Measurements from ENCODE around the gene PROKR2. TPM values are rescaled to one million over a fixed set of nuclear protein-coding genes. Genes with fewer than 3 reads are reported as not detected.

The PROKR2 gene
- total RNA-seq, 2 experiments from 2014 or later = not detected

- POLR2A ChIA-PET = no interaction called here
Observed at GRCh38 chr20:5270603-5271002, 46.2 kb downstream of the PROKR2 start.

GRCh38 chr20:5268449-5268848 lies 48.3 kb downstream of the PROKR2 start:
- intact Hi-C loops (cut with DNase I, micrococcal nuclease) = no loop called here
- Mint-ChIP-seq H3K4me1 (ENCODE audit: low read depth) (no peaks in the 10 kb centered on the region), H3K36me3 (ENCODE audit: low read depth) (no peaks in the 10 kb centered on the region), H3K27ac (no peak overlapping the region), H3K27me3 (peaks cover 57% of the 10 kb centered on the region), H3K9me3 (no peaks in the 10 kb centered on the region), H3K4me3 (no peak overlapping the region)
- Histone ChIP-seq H3K4me3 (ENCODE audit: low read length) (no peak overlapping the region), H3K36me3 (ENCODE audit: insufficient read depth, low read length) (no peaks in the 10 kb centered on the region), H3K27me3 (ENCODE audit: control insufficient read depth in 1 of 2, insufficient read depth in 2 of 2, low read length in 2 of 2) (no peaks in the 10 kb centered on the region), H3K9me3 (ENCODE audit: control insufficient read depth in 1 of 2, insufficient read depth in 1 of 2, low read length in 2 of 2) (no peaks in the 10 kb centered on the region), H3K4me1 (ENCODE audit: insufficient read depth, low read length) (peaks cover 3% of the 10 kb centered on the region), H3K27ac (ENCODE audit: low read depth in 1 of 2, low read length in 2 of 2) (no peak overlapping the region)
- ATAC-seq (ENCODE audit: poor library complexity) (no peak), DNase-seq (no peak)
- ChIA-PET CTCF (no interaction called here), POLR2A (no interaction called here)
- no peak for TF ChIP-seq CTCF (IDR thresholded peaks at IDR 0.05)

More at GRCh38 chr20:5270603-5271002, 46.2 kb downstream of the PROKR2 start:
- CTCF ChIA-PET = no interaction called here
- intact Hi-C loops (cut with DNase I, micrococcal nuclease) = no loop called here
- Histone ChIP-seq H3K4me1 (ENCODE audit: insufficient read depth, low read length) (peaks cover 3% of the 10 kb centered on the region), H3K4me3 (ENCODE audit: low read length) (no peak overlapping the region), H3K27me3 (ENCODE audit: control insufficient read depth in 1 of 2, insufficient read depth in 2 of 2, low read length in 2 of 2) (peaks cover 0 to 4% of the 10 kb centered on the region in 2 experiments), H3K9me3 (ENCODE audit: control insufficient read depth in 1 of 2, insufficient read depth in 1 of 2, low read length in 2 of 2) (no peaks in the 10 kb centered on the region), H3K27ac (ENCODE audit: low read depth in 1 of 2, low read length in 2 of 2) (no peak overlapping the region), H3K36me3 (ENCODE audit: insufficient read depth, low read length) (no peaks in the 10 kb centered on the region)
- ATAC-seq (ENCODE audit: poor library complexity) = no peak
- Mint-ChIP-seq H3K27ac (no peak overlapping the region), H3K27me3 (peaks cover 60% of the 10 kb centered on the region), H3K4me3 (no peak overlapping the region), H3K4me1 (ENCODE audit: low read depth) (no peaks in the 10 kb centered on the region), H3K9me3 (no peaks in the 10 kb centered on the region), H3K36me3 (ENCODE audit: low read depth) (no peaks in the 10 kb centered on the region)
- TF ChIP-seq CTCF (IDR thresholded peaks at IDR 0.05) = no peak
- no peak for DNase-seq

- H3K4me3 Mint-ChIP-seq = no peak overlapping the region
- no peaks in the 10 kb centered on the region for H3K9me3 ChIP-seq (ENCODE audit: control insufficient read depth in 1 of 2, insufficient read depth in 1 of 2, low read length in 2 of 2)
- H3K4me3 ChIP-seq (ENCODE audit: low read length) = no peak overlapping the region
- ATAC-seq (ENCODE audit: poor library complexity) = no peak
- H3K27ac ChIP-seq (ENCODE audit: low read depth in 1 of 2, low read length in 2 of 2) = no peak overlapping the region
- H3K4me1 Mint-ChIP-seq (ENCODE audit: low read depth) = no peaks in the 10 kb centered on the region
- no peak overlapping the region for H3K27ac Mint-ChIP-seq
- H3K27me3 ChIP-seq (ENCODE audit: control insufficient read depth in 1 of 2, insufficient read depth in 2 of 2, low read length in 2 of 2) = no peaks in the 10 kb centered on the region
- TF ChIP-seq CTCF (IDR thresholded peaks at IDR 0.05) = no peak
- no peaks in the 10 kb centered on the region for H3K9me3 Mint-ChIP-seq
- H3K36me3 Mint-ChIP-seq (ENCODE audit: low read depth) = no peaks in the 10 kb centered on the region
- peaks cover 60% of the 10 kb centered on the region for H3K27me3 Mint-ChIP-seq
- H3K4me1 ChIP-seq (ENCODE audit: insufficient read depth, low read length) = peaks cover 3% of the 10 kb centered on the region
- DNase-seq = peak in 1 of 14 experiments; percentile 29
- intact Hi-C loops (cut with DNase I, micrococcal nuclease) = no loop called here
- H3K36me3 ChIP-seq (ENCODE audit: insufficient read depth, low read length) = no peaks in the 10 kb centered on the region
- ChIA-PET POLR2A (no interaction called here), CTCF (no interaction called here)
Observed at GRCh38 chr20:5267092-5267491, 49.7 kb downstream of the PROKR2 start.

Other genes starting within 250 kb of the PROKR2 start
- 10 to 100 TPM; 22.6 to 27.1 TPM for gene TMEM230, start 203.9 kb downstream of the PROKR2 start, total RNA-seq
- 10 to 100 TPM; 32.6 to 33.0 TPM for gene PCNA, start 197.0 kb downstream of the PROKR2 start, total RNA-seq
- gene CDS2, start 189.9 kb downstream of the PROKR2 start, total RNA-seq = 10 to 100 TPM; 62.4 to 65.0 TPM

Measured in CD4-positive, alpha-beta T cell (primary cell).